ENCODE measurements around the gene LPCAT1.

The LPCAT1 gene

GRCh38 chr5:1419476-1420210, 104.1 kb downstream of the LPCAT1 start:
- no peak for DNase-seq

- no peak for DNase-seq
Observed at GRCh38 chr5:1418921-1419280, 104.9 kb downstream of the LPCAT1 start.

GRCh38 chr5:1418238-1418920, 105.4 kb downstream of the LPCAT1 start:
- DNase-seq, result no peak

- DNase-seq, result no peak
Observed at GRCh38 chr5:1417586-1418225, 106.1 kb downstream of the LPCAT1 start.

GRCh38 chr5:1416856-1417469, 106.8 kb downstream of the LPCAT1 start:
- no peak for DNase-seq

GRCh38 chr5:1415626-1416360, 108.0 kb downstream of the LPCAT1 start:
- no peak for DNase-seq

GRCh38 chr5:1415059-1415425, 108.7 kb downstream of the LPCAT1 start:
- DNase-seq, result no peak

- DNase-seq, result no peak
Observed at GRCh38 chr5:1414311-1415058, 109.3 kb downstream of the LPCAT1 start.

GRCh38 chr5:1413611-1414241, 110.0 kb downstream of the LPCAT1 start:
- DNase-seq, result no peak

- DNase-seq, result no peak
Observed at GRCh38 chr5:1413211-1413610, 110.5 kb downstream of the LPCAT1 start.

- no peak for DNase-seq
Observed at GRCh38 chr5:1412621-1413020, 111.1 kb downstream of the LPCAT1 start.

- DNase-seq, result no peak
Observed at GRCh38 chr5:1412163-1412562, 111.6 kb downstream of the LPCAT1 start.

Data from activated gamma-delta T cell treated with Interleukin-2 at 50 U/mL for 16 hours (primary cell).